NCI-H524 (cell line): ENCODE measurements around the gene H3-3A.
"Not testable (repeated sequence)": the region's sequence is repeated elsewhere in the genome, so short reads cannot be mapped to it uniquely, and the experiment has no call there.

ENCODE experiments used
- DNase-seq, 2 experiments: peaks; one replicate each; lab custom pipeline; 2025; lab: John Stamatoyannopoulos, UW

Gene H3-3A

DNA sequence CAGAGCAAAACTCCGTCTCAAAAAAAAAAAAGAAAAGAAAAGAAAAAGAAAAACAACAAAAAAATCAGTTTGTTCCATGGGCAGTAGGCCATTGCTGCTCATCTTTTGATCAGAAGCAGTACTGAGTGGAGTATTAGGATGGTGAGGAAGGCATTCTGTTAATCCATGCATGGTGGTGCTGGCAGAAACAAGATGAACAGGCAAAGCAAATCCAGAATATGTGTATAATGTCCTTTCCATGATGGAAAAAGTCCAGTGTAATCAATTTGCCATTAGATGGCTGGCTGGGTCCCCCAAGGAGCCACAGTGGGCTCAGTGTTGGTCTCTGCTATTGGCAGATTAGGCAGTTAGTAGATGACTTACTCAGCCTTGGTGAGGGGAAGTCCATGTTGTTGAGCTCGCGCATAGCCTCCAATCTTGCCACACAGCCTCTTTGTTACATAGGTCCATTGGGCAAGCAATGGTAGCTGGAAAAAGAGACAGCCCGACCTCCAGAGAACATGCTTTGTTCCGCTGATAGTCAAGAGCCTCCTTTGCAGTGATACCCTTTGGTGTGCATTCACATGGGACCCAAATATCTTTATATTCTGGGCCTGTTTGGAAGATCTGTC, 23.3 kb downstream of the H3-3A start:
- no peak for DNase-seq

DNA sequence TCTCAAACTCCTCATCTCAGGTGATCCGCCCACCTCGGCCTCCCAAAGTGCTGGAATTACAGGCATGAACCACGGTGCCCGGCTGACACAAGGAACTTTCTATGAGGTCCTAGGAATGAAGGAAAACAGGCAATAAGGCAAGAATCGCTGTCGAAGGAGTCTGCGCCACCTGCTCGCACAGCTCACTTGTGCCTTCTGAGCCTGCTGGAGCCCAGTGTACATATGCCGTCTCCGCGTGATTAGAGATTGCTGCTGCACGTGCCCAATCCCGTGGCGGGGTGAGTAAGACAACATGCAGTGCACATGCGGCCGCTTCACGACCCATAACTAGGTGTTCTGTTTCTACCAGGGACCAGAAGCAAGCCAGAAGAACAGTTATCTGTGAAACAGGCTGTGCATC, 24.3 kb downstream of the H3-3A start:
- peak; percentile 8 to 77 for DNase-seq

GRCh38 chr1:226091461-226091860, 28.9 kb downstream of the H3-3A start:
- DNase-seq: no peak

GRCh38 chr1:226092048-226092820, 29.7 kb downstream of the H3-3A start:
- not testable (repeated sequence) for DNase-seq

DNA sequence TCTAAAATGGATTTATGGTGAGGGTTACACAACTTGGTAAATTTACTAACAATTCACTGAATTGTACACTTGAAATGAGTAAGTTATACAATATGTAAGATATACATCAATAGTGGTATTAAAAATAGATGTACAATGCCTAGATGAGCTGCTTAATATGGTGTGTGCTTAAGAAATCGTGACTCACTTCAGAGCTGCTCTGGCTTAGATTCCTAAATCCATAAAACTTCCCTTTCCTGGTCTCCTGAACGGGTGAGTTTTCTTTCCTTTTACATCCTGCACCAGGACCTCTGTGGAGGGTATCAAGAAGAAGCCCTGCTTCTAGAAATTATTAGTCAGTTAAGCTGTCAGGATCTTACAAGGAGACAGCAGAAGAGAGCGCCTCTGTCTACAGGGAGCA, 30.4 kb downstream of the H3-3A start:
- no peak for DNase-seq

GRCh38 chr1:226093621-226094020, 31.1 kb downstream of the H3-3A start:
- no peak for DNase-seq

- no peak for DNase-seq
Measured at GRCh38 chr1:226094451-226094850, 31.9 kb downstream of the H3-3A start.

- DNase-seq: no peak
Measured at GRCh38 chr1:226095286-226095685, 32.8 kb downstream of the H3-3A start.

DNA sequence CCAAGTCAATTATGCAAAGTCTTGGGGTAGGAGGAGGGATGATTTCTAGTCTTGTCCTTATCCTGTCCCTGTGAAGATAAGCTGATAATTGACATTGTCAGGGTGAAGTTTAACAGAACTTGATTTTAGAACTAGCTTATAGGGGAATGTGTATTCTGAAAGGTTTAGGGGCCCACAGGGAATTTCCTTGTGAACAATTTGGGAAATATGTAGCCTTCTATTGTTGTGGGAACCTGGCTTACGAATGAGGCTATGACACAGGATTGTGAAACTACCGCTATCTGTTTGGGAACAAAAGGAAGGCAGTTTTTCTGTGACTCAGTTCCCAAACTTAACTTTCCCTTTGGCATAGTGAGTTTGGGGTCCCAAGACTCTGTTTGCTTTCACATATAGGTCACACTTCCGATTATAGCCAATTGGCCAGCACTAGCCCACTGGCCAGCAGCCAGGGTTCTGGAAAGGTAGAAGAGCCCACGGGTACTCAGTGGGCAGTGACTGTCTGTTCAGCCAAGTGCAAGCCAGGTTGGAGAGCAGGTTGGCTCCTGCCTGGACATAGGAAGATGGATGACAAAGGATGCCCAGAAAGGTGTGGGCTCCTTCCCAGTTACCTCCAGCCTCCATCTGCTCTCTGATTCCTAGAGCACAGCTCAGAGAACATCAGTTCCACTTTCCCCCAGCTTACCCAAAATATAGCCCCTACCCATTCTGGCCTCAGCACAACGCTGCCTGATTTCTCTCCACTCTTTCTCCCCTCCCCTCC, 35.5 kb downstream of the H3-3A start:
- DNase-seq: no peak

DNA sequence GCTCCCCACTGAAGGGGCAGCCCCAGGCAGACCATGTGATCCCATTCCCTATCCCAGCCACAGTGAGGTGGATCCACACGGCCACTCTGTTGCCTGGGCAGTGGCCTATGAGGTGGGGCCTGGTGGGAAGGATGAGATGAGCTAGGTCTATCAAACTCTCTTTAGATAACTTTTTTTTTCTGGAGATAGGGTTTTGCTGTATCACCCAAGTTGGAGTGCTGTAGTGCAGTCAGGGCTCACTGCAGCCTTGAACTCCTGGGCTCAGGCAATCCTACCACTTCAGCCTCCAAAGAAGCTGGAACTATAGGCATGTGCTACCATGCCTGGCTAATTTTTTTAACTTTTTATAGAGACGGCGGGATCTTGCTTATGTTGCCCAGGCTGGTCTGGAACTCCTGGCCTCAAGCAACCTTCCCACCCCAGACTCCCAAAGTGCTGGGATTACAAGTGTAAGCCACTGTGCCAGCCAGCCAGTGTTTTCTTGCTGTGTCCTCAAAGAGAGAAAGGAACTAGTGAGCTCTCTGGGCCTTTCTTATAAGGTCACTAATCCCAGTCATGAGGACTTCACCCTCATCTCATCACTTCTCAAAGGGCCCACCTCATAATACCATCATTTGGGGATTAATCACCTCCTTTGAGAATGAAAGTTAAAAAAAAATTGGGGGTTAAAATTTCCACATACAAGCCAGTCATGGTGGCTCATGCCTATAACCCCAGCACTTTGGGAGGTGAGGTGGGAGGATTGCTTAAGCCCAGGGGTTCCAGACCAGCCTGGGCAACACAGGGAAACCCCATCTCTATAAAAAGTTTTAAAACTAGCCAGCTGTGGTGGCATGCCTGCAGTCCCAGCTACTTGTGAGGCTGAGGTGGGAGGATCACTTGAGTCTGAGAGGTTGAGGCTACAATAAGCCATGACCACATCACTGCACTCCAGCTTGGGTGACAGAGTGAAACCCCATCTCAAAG, 36.6 kb downstream of the H3-3A start:
- DNase-seq: no peak

- peak; percentile 14 to 31 for DNase-seq
Measured at GRCh38 chr1:226100436-226101391, 38.2 kb downstream of the H3-3A start.

DNA sequence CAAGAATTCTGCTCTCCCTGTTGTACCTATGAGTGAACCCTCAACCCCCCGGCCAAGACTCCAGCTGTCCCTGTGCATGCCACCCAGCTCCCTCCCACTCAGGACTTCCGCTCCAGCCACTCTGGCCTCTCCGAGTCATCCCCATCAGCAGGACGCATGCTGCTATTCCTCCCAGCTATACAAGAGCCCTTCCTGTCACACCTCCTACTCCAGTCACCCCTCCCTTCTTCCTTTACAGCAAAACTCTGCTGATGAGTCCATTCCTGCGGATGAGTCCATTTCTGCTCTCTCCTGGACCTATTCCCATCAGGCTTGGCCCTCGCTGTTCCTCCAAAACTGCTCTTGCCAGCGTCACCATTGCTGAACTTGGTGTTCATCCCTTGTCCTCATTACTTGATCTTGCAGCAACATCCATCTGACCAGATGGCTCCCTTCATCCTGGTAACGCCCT, 42.2 kb downstream of the H3-3A start:
- DNase-seq: no peak

DNA sequence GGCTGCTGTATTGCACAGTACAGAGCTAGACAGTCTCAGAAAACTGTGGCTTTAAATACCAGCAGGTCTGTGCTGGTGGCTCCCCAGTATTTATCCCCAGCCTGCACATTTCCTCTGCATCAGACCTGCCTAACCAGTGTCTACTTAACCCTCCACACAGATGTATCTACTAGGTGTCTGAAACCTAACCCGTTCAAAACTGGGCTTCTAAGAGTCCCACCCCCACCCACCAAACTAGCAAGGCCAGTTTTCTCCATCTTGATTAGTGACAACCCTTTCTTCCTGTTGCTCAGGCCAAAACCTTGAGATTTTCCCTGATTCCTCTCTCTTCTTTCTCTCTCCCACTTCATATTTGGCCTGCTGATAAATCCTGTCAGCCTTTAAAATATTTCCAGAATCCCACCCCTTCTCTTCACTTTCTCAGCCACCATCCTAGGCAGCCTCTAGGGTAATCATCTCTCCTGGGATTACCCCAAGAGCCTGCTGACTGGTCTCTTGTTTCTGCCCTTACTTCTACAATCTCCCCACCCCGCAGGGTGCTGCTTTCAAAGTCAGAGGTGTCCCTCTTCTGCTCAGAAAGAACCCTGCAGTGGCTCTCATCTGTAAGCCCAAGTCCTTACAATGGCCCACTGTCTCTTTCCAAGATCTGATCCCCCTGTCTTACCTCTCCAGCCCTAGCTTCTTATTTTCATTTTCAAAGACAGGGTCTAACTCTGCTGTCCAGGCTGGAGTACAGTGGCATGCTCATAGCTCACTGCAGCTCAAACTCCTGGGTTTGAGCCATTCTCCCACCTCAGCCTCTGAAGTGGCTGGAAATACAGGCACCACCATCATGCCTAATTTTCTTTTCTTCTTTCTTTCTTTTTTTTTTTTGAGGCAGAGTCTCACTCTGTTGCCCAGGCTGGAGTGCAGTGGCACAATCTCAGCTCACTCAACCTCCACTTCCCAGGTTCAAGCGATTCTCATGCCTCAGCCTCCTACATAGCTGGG, 45.2 kb downstream of the H3-3A start:
- peak in 1 of 2 experiments; percentile 51 for DNase-seq

DNA sequence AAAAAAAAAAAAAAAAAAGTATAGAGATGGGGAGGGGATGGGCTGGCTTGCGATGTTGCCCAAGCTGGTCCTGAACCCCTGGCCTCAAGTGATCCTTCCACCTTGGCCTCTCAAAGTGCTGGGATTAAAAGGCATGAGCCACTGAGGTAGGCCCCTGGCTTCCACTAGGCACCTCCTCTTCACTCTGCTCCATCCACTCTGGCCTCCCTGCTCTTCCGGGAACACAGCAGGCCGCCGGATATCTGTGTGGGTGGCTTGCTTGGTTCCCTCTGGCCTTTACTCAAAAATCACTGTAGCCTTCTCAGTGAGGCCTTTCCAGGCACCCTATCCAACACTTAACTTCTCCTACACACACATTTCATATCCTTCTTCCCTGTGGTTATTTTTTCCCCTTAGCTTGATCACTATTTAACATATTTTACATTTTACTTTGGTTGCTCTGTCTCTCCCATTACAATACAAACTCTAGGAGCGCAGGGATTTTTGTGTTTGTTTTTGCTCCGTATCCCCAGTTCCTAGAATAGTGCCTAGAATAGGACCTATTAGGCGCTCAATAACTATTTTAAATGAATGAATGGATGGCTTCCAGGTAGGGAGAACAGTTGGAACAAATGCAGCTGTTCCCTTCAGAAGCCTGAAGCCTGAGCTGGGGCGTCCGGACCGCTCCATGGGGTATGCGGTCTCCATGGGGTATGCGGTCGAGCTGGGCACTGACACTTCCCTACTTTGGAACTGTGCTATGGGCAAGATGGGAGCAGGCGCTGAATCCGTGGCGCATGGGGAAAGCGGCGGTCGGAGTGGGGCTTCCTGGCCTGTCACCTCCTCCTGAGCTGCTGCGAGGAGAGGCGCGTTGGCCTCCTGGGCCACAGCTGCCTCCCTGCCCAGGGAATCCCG, 46.7 kb downstream of the H3-3A start:
- DNase-seq: no peak

GRCh38 chr1:226109829-226110248, 47.3 kb downstream of the H3-3A start:
- peak; percentile 78 to 96 for DNase-seq

DNA sequence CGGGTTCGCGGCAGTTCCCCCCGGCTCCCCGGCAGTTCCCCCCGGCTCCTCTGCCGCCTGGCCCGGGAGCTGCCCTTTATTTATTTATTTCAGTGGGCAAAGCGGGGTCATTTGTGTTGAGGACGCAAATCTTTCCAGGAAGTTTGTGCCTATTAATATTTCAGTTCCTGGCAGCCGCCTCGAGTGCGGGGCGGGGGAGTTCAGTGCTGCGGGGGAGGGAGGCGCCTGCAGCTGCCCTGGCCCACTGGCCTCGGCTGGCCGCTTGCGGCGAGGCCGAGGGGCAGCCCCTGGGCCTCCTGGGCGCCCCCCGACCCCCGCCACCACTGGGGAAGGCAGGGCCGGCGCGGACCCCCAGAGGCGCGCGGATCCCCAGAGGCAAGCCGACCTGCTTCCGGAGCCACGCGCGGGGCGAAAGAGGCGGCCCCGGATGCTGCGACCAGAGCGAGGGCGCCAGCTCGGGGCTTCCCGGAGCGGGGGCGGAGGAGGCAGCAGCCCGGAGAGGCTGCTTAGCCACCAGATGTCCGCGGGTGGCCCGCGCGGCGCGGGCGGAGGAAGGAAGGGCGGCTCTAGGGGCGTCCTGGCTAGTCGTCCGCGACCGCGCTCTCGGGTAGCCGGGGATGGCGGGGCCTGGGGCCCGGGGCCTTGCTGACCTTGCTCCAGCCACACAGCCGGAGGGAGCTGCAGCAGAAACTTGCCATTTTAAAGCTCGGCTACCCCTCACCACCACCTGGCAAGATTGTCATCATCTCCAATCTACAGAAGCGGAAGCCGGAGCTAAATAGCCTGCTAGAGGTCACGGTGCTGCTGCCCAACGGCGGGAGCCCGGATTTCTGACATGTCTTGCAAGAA, 48.0 kb downstream of the H3-3A start:
- peak; percentile 49 to 71 for DNase-seq
